Daoy (cell line): Measurements from ENCODE around the gene C11orf97. TPM values are rescaled to one million over a fixed set of nuclear protein-coding genes. Genes with fewer than 3 reads are reported as not detected.
"Not testable (repeated sequence)": the region's sequence is repeated elsewhere in the genome, so short reads cannot be mapped to it uniquely, and the experiment has no call there.

Source experiments
- DNase-seq: peaks from one replicate; pipeline ENCODE4 v3.0.0-alpha.2; 2015; ENCODE audit warnings: low read depth
- total RNA-seq: library from RNA; depleted of rRNA; stranded (reverse); fragments of >200 nt; shearing (Covaris generic); gene quantifications from 2 replicates; pipeline ENCODE4 v1.2.3, GENCODE V29; 2014; rRNA removed

The C11orf97 gene
- total RNA-seq, 1 experiment from 2014 or later = not detected

DNA sequence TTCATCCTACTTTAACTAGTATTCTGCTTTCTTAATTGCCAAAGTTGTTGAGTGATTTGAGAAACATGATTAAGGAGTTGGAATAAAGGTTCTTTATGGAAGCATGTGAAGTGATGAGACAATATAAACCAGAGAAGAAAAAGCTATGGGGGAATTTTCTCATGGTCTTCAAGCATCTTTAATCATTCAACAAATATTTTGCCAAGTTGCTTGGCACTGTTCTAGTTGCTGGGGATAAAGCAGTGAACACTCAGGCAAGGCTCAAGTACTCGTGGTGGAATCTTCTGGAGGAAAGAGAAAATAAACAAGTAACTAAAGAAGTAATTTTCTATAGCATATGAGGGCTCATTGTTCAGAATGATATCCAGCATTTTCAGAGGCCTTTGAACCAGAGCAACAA, 45.7 kb downstream of the C11orf97 start:
- no peak for DNase-seq

DNA sequence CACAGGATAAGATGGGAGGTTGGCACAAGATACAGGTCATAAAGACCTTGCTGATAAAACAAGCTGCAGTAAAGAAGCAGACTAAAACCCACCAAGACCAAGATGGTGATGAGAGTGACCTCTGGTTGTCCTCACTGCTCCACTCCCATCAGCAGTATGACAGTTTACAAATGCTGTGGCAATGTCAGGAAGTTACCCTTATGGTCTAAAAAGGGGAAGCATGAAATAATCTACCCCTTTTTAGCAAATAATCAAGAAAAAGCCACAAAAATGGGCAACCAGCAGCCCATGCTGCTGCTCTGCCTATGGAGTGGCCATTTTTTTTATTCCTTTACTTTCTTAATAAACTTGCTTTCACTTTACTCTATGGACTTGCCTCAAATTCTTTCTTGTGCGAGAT, 46.2 kb downstream of the C11orf97 start:
- DNase-seq = no peak

DNA sequence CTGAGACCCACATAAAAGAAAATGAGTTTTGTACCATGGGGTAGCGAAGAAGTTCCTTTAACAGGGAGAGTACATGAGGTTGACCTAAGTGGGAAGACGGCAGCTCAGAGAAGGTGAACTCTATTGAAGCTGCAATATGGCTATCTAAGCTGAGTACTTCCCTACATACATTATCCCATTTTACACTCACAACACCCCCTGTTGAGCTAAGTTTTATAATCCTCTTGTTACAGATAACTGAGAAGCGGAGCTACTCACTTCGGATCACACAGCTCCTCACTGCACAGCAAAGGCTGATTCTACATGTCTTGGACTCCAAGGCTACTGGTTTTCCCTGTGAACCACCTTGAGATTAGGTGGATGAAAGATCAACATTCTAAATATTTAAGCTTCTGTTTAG, 46.7 kb downstream of the C11orf97 start:
- no peak for DNase-seq

DNA sequence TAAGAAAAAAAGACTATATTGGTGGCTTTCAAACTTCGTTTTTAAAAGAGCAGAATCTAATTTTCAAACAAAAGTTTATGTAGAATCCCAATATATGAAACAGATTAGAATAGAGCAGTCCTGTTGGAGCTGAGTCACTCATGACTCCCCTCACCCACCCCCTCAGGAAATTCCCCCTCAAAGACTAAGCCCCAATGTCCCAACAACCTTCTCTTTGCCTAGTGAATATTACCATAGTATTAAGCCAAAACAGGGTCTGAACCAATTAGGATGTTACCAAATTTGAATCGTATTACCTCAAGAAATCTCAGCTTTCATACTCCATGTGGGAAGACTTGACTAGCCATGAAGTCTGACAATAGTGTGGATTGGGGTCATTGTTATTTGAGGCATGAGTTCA, 47.1 kb downstream of the C11orf97 start:
- no peak for DNase-seq

DNA sequence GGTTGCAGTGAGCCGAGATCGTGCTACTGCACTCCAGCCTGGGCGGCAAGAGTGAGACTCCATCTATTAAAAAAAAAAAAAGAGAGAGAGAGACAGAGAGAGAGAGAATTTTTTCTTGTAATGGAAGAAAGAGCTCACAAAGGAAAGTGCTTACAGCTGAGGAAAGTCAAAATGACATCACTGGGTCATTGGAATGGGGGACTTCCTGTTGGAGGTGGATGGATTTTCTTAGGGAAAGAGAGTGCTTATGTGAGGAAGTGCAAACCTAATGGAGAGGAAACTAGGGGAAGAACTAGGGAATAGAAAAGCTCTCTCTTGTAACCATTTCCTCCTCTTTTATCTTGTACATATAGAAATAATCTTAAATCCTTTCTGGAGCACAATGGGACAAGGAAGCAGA, 48.6 kb downstream of the C11orf97 start:
- no peak for DNase-seq

DNA sequence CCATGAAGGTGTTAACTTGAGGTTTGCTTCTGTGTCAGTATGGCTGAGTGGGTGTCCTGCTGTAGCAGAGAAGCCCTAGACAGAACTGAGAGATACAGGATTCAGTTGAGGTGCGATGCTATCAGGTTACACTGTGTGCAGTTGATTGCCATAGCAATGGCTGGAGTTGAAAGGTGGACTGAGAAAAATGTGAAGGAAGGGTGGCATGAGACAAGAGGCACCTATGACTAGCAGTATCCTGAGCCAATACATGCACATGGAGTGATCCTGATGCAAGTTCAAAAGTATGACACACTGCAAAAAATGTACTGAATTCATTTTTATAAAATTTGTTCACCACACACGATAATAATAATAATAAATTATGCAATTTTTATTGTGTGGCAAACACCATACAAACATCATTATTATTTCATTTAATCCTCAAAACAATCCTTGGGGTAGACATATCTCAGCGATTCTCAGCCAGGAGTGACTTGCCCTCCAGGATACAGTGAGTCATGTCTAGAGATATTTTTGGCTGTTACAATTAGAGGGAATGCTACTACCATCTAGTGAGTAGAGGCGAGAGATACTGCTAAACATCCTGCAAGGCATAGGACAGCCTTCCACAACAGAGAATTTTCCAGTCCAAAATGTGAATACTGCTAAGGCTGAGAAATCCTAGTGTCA, 51.1 kb downstream of the C11orf97 start:
- peak; percentile 55 for DNase-seq

DNA sequence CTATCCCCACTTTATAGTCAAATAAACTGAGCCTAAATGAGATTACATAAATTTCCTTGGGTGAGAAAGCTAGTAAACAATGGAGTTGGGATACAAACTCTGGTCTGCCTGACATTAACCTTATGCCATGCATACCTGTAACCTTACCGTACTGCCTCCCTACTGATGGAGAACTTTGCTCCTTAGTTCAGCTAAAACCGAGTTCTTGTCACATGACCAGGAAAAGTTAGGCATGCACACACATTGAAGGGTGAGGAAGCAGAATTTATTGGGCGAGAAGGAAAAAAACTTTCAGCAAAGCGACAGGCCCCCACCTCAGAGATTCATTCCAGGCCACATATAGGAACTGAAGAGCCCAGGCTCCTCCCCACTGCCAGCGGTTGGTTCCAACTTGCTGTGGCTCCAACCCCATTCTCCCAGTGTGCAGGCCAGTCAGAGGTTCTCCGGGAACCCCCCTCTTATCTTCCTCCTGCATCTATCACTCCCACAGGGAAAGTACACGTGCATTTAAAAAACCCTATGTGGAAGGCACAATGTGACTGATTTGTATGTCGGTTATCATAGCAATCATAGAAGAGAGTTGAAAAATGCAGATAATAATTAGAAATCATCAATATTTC, 51.7 kb downstream of the C11orf97 start:
- peak; percentile 25 for DNase-seq

DNA sequence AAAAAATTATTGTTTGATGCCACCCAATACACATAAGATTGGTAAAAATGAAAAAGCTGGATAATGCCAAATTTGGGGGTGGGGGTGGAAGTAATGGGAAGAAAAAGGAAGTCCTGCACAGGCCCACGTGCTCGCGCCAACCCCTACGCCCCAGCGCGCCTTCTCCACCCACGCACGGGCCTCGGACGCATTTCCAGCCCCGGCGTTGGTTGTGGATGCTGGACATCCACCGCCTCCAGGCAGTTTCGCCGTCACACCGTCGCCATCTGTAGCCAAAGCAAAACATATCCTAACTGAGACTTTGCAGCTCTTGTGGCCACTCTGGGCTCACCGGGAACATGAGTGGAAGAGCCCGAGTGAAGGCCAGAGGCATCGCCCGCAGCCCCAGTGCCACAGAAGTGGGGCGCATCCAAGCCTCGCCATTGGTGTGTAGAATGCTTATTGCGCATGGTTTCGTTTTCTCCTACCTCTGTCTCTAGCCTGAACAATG, 55.0 kb downstream of the C11orf97 start, which contains the start of gene PIWIL4:
Gene PIWIL4, plus strand, starts transcription at position 188 of the 490 bp plus-strand sequence. Its CDS starts 151 bp downstream, at position 339.
- DNase-seq = no peak

DNA sequence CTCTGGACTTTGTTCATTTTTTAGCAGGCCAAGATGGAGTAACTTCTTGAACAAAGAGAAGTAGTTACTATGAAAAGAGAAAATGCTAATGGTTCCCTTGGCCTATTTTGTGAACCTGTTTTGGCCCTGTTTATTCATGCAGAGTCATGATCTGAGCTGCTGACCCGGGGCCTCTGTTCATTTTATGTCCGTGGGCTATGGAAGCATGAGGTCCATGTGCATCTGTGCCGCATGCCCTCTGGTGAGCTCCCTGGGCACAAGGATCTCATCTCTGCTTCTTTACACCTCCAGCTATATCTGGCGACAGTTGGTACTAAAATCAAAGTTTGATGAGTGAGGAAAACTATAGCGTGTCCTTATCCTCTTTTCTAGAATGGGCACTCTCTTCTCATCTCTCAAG, 55.9 kb downstream of the C11orf97 start:
- no peak for DNase-seq

DNA sequence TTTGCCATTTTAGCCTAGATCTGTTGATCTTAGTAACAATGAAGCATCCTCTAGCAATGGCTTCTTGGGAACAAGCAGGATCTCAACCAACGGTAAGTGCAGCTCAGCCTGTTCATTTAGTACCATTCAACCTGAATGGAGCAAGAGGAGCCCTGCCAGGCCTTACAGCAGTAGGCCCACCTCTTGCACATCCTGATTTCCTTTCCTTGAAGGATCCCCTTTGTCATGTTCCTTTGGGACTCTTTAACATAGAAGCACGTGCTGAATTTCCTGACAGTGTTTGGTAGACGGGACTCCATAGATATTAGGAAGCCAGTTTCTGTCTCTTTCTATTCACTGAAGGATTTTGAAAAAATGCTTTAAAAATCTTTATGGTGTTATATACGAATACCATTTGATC, 56.5 kb downstream of the C11orf97 start:
- no peak for DNase-seq

DNA sequence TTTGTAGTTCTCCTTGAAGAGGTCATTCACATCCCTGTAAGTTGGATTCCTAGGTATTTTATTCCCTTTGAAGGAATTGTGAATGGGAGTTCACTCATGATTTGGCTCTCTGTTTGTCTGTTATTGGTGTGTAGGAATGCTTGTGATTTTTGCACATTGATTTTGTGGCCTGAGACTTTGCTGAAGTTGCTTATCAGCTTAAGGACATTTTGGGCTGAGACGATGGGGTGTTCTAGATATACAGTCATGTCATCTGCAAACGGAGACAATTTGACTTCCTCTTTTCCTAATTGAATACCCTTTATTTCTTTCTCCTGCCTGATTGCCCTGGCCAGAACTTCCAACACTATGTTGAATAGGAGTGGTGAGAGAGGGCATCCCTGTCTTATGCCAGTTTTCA, 60.7 kb downstream of the C11orf97 start:
- DNase-seq = not testable (repeated sequence)

DNA sequence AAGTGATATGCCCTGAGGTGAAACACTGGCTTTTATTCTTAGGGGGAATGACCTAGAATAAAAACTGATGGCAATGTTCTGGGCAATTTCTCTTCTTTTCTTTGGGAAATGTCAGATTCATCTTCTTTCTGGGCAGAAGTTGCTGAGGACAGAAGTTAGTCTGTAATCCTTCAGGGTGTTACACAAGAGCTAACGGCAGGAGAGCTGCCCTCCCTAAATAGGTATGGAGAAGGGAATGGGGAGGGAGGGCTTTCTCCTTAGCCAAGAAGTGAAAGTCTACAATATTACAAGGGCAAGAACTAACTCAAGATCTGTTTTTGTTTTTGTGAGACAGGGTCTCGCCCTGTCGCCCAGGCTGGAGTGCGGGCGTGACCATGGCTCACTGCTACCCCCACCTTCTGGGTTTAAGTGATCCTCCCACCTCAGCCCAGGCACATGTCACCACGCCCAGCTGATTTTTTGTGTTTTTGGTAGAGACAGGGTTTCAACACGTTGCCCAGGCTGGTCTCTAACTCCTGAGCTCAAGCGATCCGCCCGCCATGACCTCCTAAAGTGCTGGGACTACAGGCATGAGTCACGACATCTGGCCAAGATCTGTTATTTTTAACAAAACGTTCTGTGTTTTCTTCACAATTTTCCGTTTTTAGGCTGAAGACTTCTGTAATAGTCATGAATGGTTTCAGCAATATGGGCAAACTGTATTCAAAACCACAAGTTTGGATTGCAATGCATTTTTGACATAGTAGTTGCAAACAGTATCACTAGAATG, 62.1 kb downstream of the C11orf97 start:
- peak; percentile 16 for DNase-seq

DNA sequence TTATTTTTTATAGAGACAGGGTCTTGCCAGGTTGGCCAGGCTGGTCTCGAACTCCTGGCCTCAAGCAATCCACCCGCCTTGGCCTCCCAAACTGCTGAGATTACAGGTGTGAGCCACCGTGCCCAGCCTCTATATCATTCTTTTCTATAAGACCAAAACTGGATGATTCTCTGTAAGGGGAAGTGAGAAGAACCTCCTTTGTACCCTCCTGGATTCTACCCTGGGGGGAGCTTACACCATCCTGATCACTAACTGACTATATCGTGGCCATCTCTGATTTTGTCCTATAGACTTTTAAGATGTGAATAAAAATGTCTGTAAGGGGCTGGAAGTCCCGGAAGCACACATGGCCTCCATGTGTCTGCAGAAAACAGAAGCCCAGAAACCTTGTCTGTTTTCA, 64.0 kb downstream of the C11orf97 start:
- DNase-seq = no peak

DNA sequence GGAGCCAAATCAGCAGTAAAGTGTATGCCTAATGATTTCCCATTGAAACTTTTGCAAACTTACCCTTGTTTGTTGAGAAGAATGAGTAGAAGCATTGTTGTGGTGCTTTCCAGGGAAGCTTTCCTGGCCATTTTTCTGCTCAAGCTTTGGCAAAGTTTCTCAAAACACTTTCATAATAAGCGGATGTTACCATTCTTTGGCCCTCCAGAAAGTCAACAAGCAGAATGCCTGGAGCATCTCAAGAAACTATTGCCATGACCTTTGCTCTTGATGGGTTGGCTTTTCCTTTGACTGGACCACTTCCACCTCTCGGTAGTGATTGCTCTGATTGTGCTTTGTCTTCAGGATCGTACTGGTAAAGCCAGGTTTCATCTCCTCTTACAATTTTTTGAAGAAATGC, 65.6 kb downstream of the C11orf97 start:
- DNase-seq = no peak

Other genes starting within 250 kb of the C11orf97 start
- not detected in 2 replicates for gene IZUMO1R, start 207.9 kb upstream of the C11orf97 start, total RNA-seq
- not detected in 2 replicates for gene GPR83, start 111.0 kb upstream of the C11orf97 start, total RNA-seq
- gene MRE11, start 18.6 kb upstream of the C11orf97 start, total RNA-seq = 25.2 and 27.0 TPM in 2 replicates
- 8.5 and 16.4 TPM in 2 replicates for gene ANKRD49, start 18.5 kb upstream of the C11orf97 start, total RNA-seq
- 2.5 TPM in 2 replicates for gene FUT4, start 31.5 kb downstream of the C11orf97 start, total RNA-seq
- gene PIWIL4, start 54.9 kb downstream of the C11orf97 start, total RNA-seq = 0.74 and 1.2 TPM in 2 replicates